ENCODE data around the gene CACNA2D1. TPM values are rescaled to one million over a fixed set of nuclear protein-coding genes. Genes with fewer than 3 reads are reported as not detected.
A peak's percentile ranks its signal among the peaks of the same experiment; 100 is the strongest.

Gene CACNA2D1
- total and polyA plus RNA-seq, 2 donors (not counting 1 experiment from before 2014, with no cell fraction given): 31.7 to 64.4 TPM

- Histone ChIP-seq H3K4me3 (replicated peaks in 1 of 4; ENCODE audit: control extremely low read depth in 1 of 4, insufficient read depth in 1 of 4, low read depth in 3 of 4, low read length in 4 of 4) (no peak overlapping the region), H3K27me3 (ENCODE audit: control insufficient read depth, insufficient read depth, low read length) (no peaks in the 10 kb centered on the region), H3K9me3 (ENCODE audit: control insufficient read depth, insufficient read depth, low read depth, low read length) (no peaks in the 10 kb centered on the region), H3K4me1 (ENCODE audit: control insufficient read depth, extremely low read depth, insufficient read depth, low read length) (peaks cover 3% of the 10 kb centered on the region), H3K27ac (ENCODE audit: insufficient read depth, low read length) (no peak overlapping the region), H2AFZ (ENCODE audit: low read length) (no peak overlapping the region), H3K4me2 (ENCODE audit: extremely low read depth, insufficient read depth, low read length) (no peak overlapping the region), H3K9ac (ENCODE audit: insufficient read depth, low read length) (no peak overlapping the region), H3K36me3 (ENCODE audit: control insufficient read depth, insufficient read depth, low read length) (no peaks in the 10 kb centered on the region), H4K20me1 (ENCODE audit: control insufficient read depth, extremely low read depth, insufficient read depth, low read length) (no peaks in the 10 kb centered on the region), H3K79me2 (ENCODE audit: control insufficient read depth, insufficient read depth, low read length) (no peaks in the 10 kb centered on the region)
- DNase-seq (ENCODE audit: low read depth in 2 of 2): no peak
- TF ChIP-seq EZH2 (IDR thresholded peaks at IDR 0.05; ENCODE audit: low read length, missing control alignments): no peak
- TF ChIP-seq, protein P1, sequence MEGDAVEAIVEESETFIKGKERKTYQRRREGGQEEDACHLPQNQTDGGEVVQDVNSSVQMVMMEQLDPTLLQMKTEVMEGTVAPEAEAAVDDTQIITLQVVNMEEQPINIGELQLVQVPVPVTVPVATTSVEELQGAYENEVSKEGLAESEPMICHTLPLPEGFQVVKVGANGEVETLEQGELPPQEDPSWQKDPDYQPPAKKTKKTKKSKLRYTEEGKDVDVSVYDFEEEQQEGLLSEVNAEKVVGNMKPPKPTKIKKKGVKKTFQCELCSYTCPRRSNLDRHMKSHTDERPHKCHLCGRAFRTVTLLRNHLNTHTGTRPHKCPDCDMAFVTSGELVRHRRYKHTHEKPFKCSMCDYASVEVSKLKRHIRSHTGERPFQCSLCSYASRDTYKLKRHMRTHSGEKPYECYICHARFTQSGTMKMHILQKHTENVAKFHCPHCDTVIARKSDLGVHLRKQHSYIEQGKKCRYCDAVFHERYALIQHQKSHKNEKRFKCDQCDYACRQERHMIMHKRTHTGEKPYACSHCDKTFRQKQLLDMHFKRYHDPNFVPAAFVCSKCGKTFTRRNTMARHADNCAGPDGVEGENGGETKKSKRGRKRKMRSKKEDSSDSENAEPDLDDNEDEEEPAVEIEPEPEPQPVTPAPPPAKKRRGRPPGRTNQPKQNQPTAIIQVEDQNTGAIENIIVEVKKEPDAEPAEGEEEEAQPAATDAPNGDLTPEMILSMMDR (conservative IDR thresholded peaks at IDR 0.05 in 1 of 2, IDR thresholded peaks at IDR 0.05 in 1 of 2; ENCODE audit: low read depth in 1 of 2, low read length in 2 of 2): no peak
These were observed 281.3 kb downstream of the CACNA2D1 start for GRCh38 chr7:82162289-82162688.

DNA sequence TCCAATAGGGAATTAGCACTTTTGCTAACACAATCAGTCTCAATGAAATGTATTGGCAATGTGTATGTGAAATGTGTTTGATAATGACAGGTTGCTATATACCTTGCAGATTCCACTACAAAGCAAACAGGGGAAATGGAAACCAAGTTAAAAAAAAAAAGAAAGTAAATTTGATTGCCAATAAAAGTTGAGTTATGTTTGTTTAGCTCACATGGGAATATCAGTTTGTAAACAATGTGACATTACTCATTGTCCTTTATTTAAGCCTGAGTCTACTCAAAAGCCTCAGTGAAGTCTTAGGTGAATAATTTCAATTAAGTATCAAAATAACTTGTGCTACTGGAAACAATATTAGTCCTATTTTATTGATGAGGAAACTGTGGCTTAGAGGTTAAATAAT, 285.2 kb downstream of the CACNA2D1 start:
- no peaks in the 10 kb centered on the region for H3K4me1 ChIP-seq (ENCODE audit: control insufficient read depth, extremely low read depth, insufficient read depth, low read length)
- no peaks in the 10 kb centered on the region for H3K79me2 ChIP-seq (ENCODE audit: control insufficient read depth, insufficient read depth, low read length)
- no peak for DNase-seq (ENCODE audit: low read depth in 2 of 2)
- no peaks in the 10 kb centered on the region for H4K20me1 ChIP-seq (ENCODE audit: control insufficient read depth, extremely low read depth, insufficient read depth, low read length)
- H3K9ac ChIP-seq (ENCODE audit: insufficient read depth, low read length): no peak overlapping the region
- no peak overlapping the region for H3K4me2 ChIP-seq (ENCODE audit: extremely low read depth, insufficient read depth, low read length)
- TF ChIP-seq, protein P1 (conservative IDR thresholded peaks at IDR 0.05 in 1 of 2, IDR thresholded peaks at IDR 0.05 in 1 of 2; ENCODE audit: low read depth in 1 of 2, low read length in 2 of 2): no peak
- no peak for TF ChIP-seq EZH2 (IDR thresholded peaks at IDR 0.05; ENCODE audit: low read length, missing control alignments)
- no peaks in the 10 kb centered on the region for H3K27me3 ChIP-seq (ENCODE audit: control insufficient read depth, insufficient read depth, low read length)
- no peaks in the 10 kb centered on the region for H3K9me3 ChIP-seq (ENCODE audit: control insufficient read depth, insufficient read depth, low read depth, low read length)
- no peak overlapping the region for H2AFZ ChIP-seq (ENCODE audit: low read length)
- H3K36me3 ChIP-seq (ENCODE audit: control insufficient read depth, insufficient read depth, low read length): no peaks in the 10 kb centered on the region
- H3K4me3 ChIP-seq (replicated peaks in 1 of 4; ENCODE audit: control extremely low read depth in 1 of 4, insufficient read depth in 1 of 4, low read depth in 3 of 4, low read length in 4 of 4): no peak overlapping the region
- no peak overlapping the region for H3K27ac ChIP-seq (ENCODE audit: insufficient read depth, low read length)

DNA sequence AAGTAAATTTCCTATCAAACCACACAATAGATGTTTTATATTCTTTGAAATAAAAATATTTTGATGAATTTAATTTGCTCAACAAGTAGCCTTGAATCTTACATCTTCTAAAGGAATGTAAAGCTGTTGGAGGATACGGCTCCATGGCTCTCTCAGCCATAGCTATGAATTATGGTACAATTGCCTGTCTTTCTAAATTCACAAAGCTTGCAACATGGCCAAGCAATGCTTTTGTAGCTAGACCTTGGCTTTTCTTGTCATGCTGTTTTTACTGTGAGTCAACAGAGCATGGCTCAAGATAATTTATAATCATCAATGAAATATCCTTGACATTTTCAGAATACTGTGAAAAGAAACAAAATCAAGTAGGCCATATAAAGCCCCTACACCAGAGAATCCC, 286.7 kb downstream of the CACNA2D1 start:
- Histone ChIP-seq H3K4me3 (replicated peaks in 1 of 4; ENCODE audit: control extremely low read depth in 1 of 4, insufficient read depth in 1 of 4, low read depth in 3 of 4, low read length in 4 of 4) (no peak overlapping the region), H3K9ac (ENCODE audit: insufficient read depth, low read length) (no peak overlapping the region), H4K20me1 (ENCODE audit: control insufficient read depth, extremely low read depth, insufficient read depth, low read length) (no peaks in the 10 kb centered on the region), H3K27ac (ENCODE audit: insufficient read depth, low read length) (no peak overlapping the region), H3K79me2 (ENCODE audit: control insufficient read depth, insufficient read depth, low read length) (no peaks in the 10 kb centered on the region), H3K4me1 (ENCODE audit: control insufficient read depth, extremely low read depth, insufficient read depth, low read length) (no peaks in the 10 kb centered on the region), H3K36me3 (ENCODE audit: control insufficient read depth, insufficient read depth, low read length) (no peaks in the 10 kb centered on the region), H3K4me2 (ENCODE audit: extremely low read depth, insufficient read depth, low read length) (no peak overlapping the region), H3K9me3 (ENCODE audit: control insufficient read depth, insufficient read depth, low read depth, low read length) (no peaks in the 10 kb centered on the region), H3K27me3 (ENCODE audit: control insufficient read depth, insufficient read depth, low read length) (no peaks in the 10 kb centered on the region), H2AFZ (ENCODE audit: low read length) (no peak overlapping the region)
- peak; percentile 2 to 22 for DNase-seq (ENCODE audit: low read depth in 2 of 2)
- TF ChIP-seq, protein P1 (conservative IDR thresholded peaks at IDR 0.05 in 1 of 2, IDR thresholded peaks at IDR 0.05 in 1 of 2; ENCODE audit: low read depth in 1 of 2, low read length in 2 of 2): no peak
- no peak for TF ChIP-seq EZH2 (IDR thresholded peaks at IDR 0.05; ENCODE audit: low read length, missing control alignments)

All from fibroblast of lung (primary cell).